ENCODE measurements around the gene CPA2.
"Not testable (repeated sequence)": the region's sequence is repeated elsewhere in the genome, so short reads cannot be mapped to it uniquely, and the experiment has no call there.

The CPA2 gene

DNA sequence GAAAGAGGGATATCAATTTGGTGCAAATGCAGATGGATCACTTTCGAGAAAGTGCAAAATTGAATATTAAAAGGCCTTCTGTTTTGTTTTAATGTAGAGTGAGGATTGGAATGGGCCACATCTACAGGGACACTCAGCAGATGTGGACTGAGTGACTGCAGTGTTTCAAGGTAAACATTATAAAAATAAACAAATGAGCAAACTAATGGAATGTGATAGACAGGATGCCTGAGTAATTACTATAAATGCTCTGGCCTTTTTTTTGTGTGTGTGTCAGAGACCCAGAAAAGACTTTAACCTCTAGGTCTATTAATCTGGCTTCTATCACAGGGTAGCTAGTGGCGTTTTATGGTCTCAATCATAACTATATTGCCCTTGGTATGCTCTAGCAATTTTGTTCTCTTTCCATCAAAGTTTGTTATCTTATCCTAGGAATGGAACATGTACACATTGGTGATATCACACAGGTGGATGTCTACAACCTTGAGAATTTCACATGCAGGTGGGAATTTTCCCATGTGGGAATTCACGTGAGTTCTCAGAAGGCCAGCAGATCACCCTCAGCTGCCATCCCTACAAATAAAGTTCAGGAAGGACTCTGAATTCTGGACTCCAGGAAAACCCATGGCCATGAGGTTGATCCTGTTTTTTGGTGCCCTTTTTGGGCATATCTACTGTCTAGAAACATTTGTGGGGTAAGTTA lies at the start of gene CPA2:
Gene CPA2 (plus strand): TSS at position 606 of the 703 bp plus-strand sequence. CDS start 19 bp downstream, at position 625.
- DNase-seq (no peak), ATAC-seq (no peak)

DNA sequence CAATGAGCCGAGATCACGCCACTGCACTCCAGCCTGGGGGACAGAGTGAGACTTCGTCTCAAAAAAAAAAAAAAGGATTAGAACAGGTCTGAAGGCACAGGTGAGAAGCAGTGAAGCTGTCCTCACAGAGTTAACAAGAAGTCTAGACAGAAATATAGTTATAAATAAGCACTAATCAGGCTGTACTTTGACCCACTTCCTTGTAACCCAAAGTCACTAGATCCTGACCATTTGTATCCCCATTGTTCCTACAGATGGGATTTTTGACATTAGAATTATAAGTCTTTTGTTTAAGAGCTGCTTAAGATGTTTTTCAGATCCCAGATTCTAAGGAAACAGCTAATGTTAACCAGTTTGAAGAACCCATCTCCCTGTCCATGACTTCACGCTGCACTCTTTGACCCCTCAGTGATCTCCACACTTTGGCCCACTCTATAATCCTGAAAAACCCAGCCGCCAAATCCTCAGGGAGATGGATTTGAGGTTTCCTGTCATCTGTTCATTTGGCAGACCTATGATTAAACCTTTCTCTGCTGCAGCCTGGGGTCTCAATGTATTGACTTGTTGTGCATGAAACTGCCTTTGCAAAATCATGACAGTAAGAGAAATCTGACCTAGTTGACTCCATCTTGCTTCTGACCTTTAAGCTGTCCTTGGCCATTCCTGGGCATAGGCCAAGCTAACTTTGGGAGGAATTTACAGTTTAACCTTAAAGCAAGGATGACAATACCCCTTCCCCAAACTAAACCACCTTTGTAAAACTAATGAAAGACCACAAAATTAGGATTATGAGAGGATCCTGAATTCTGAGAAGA lies 47.6 kb upstream of the CPA2 start:
- DNase-seq: no peak
- no peak for ATAC-seq

GRCh38 chr7:130219871-130220270 lies 46.8 kb upstream of the CPA2 start:
- DNase-seq (no peak), ATAC-seq (no peak)

GRCh38 chr7:130221746-130222145 lies 44.9 kb upstream of the CPA2 start:
- ATAC-seq (no peak), DNase-seq (no peak)

DNA sequence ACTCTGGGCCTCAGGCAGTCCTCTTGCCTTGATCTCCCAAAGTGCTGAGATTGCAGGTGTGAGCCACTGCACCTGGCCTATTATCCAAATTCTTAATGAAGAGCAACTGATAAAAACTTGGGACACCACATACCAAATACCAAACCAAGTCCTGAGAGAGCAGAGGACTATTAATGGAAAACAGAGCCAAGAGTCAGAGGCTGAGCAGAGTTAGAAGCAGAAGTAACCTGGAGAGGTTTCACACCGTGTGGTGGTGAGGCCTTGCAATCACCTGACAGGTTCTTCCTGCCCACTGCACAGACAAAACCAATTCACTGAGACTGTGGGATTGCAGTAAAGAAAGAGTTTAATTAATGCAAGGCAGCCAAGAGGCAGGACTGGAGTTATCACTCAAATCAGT lies 43.0 kb upstream of the CPA2 start:
- no peak for DNase-seq
- ATAC-seq: no peak

- no peak for ATAC-seq
- no peak for DNase-seq
These were observed 42.5 kb upstream of the CPA2 start for GRCh38 chr7:130224210-130224609.

DNA sequence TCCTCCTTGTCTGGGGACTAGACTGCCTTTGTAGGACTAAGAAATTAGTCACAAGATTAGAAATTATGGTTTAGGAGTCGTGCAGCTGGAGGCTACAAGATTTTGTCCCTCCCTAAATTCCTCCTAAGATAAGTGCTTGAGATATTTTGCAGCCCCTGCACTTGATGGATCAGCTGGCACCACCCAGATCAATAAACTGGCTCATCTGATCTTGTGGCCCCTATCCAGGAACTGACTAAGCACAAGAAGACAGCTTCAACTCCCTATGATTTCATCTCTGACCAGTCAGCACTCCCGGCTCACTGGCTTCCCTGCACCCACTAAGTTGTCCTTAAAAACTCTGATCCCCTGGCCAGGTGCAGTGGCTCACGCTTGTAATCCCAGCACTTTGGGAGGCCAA lies 41.7 kb upstream of the CPA2 start:
- not testable (repeated sequence) for ATAC-seq, DNase-seq

- no peak for ATAC-seq
- DNase-seq: no peak
These were observed 40.3 kb upstream of the CPA2 start for GRCh38 chr7:130226333-130226732.

DNA sequence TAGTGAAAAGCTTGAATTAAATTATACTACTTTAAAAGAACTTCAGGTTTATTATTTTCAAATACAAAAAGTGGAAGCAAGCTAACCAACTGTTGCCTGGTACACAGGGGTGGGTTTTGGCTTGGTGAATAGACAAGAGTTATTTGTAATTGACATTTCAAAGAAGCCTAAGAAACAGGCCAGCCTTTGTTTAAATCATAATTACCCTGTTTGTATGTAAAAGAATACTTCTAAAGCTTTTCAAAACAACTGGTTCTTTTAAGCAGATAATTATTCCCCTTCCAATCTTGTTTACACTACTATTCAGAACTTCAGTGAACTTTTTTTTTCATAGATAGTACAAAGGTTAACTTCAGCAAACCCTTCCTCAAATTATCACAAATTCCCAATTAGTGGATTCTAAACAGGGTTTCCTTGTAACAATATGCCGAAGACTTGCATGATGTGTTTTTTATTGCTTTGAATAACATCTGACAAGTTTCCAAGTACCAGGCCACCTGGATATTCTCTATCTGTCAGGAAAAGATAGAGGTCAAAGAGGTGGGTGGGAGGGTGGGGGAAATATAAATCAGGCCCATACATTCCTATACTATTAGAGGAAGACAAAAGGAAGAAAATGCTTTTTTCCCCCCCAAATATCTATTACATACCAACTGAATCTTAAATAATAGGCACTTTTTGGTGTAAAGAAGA lies 38.6 kb upstream of the CPA2 start:
- DNase-seq (no peak), ATAC-seq (no peak)

GRCh38 chr7:130228840-130229502 lies 37.7 kb upstream of the CPA2 start:
- DNase-seq (no peak), ATAC-seq (no peak)

DNA sequence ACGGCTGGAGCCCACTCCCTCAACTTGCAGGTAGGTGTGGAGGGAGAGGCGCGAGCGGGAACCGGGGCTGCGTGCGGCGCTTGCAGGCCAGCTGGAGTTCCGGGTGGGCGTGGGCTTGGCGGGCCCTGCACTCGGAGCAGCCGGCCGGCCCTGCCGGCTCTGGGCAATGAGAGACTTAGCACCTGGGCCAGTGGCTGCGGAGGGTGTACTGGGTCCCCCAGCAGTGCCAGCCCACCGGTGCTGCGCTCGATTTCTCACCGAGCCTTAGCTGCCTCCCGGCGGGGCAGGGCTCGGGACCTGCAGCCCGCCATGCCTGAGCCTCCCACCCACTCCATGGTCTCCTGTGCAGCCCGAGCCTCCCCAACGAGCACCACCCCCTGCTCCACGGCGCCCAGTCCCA lies 36.7 kb upstream of the CPA2 start:
- ATAC-seq, DNase-seq: not testable (repeated sequence)

DNA sequence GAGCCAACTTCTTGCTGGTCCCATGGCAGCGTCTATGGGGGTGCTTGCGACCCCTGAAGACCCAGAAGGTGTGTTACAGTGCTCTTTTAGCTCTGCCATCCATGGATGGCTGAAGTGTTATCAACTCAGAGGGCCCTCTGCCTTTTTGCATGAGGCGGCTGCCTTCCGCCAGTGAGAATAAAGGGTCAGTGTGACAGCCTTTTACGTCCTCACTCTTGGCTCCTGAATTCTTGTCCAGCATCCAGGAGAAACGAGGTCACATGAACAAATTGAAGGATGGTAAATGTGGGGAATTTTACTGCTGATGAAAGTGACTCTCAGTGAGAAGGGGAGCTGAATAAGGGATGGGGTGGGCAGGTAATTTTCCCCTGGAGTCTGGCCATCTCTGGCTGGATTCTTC lies 34.9 kb upstream of the CPA2 start:
- DNase-seq (no peak), ATAC-seq (no peak)

- ATAC-seq: no peak
These were observed 34.5 kb upstream of the CPA2 start for GRCh38 chr7:130232209-130232608.

GRCh38 chr7:130234078-130234477 lies 32.6 kb upstream of the CPA2 start:
- ATAC-seq: no peak
- no peak for DNase-seq

More at GRCh38 chr7:130232209-130232608, 34.5 kb upstream of the CPA2 start:
- DNase-seq: no peak

DNA sequence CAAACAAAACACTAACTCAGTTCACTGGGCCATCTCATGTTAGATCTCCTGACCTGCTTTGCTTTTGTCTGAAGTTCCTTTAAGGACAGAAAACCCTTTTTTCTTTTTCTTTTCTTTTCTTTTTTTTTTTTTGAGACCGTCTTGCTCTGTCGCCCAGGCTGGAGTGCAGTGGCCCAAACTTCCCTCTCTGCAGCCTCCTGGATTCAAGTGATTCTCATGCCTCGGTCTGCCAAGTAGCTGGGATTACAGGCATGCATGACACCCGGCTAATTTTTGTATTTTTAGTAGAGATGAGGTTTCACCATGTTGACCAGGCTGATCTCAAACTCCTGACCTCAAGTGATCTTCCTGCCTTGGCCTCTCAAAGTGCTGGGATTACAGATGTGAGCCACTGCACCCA lies 30.3 kb upstream of the CPA2 start:
- DNase-seq, ATAC-seq: not testable (repeated sequence)

GRCh38 chr7:130240240-130240639 lies 26.4 kb upstream of the CPA2 start:
- ATAC-seq (no peak), DNase-seq (no peak)

DNA sequence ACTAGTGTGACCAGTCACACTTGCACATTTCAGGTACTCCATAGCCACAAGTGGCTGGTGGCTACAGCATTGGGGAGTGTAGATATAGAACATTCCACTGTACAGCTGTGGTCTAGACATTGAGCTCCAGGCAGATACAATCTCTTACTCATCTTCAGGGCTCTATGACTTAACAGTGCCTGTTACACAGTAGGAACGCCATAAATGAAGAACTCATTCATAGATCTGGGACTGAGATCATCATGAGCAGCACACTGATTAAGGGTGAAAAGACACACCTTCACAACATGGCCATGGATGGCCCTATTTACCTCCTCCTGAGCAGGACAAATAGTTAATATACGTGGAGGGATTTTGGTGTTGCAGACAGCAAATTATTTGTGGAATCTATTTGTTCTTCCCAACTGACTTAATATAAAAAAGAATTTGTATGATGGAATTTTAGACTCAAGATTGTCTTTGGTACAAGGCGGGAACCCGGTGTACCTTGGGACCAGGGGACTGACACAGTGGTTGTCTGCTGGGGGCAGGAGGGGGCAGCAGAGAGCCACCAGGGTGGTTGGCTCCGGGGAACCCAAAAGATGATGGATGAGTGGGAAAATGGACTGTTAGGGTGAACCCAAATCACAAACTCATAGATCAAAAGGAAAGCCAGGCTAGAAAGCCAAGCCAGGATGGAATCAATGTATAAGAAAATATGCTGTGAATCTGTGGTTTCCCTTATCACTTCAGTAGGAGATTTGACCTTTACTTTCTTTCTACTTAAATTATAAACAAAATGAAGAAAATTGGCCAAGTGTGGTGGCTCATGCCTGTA lies 24.3 kb upstream of the CPA2 start:
- ATAC-seq (peak; percentile 87), DNase-seq (peak; percentile 74)

DNA sequence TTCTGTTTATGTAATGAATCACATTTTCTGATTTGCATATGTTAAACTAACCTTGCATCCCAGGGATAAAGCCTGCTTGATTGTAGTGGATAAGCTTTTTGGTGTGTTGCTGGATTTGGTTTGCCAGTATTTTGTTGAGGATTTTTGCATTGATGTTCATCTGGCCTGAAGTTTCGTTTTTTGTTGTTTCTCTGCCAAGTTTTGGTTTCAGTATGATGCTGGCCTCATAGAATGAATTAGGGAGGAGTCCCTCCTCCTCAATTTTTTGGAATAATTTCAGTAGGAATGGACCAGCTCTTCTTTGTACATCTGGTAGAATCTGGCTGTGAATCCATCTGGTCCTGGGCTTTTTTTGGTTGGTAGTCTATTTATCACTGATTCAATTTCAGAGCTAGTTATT lies 23.2 kb upstream of the CPA2 start:
- not testable (repeated sequence) for DNase-seq, ATAC-seq

DNA sequence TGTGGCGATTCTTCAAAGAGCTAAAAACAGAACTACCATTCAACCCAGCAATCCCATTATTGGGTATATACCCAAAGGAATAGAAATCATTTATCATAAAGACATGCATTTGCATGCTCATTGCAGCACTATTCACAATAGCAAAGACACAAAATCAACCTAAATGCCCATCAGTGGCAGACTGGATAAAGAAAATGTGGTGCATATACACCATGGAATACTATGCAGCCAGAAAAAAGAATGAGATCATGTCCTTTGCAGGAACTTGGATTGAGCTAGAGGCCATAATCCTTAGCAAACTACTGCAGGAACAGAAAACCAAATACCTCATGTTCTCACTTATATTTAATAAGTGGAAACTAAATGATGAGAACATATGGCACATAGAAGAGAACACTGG lies 20.2 kb upstream of the CPA2 start:
- not testable (repeated sequence) for DNase-seq, ATAC-seq

- not testable (repeated sequence) for DNase-seq, ATAC-seq
These were observed 17.8 kb upstream of the CPA2 start for GRCh38 chr7:130248842-130249241.

GRCh38 chr7:130249626-130250025 lies 17.0 kb upstream of the CPA2 start:
- not testable (repeated sequence) for ATAC-seq, DNase-seq
